Measurements from ENCODE around the gene ATP13A3.

Gene ATP13A3

GRCh38 chr3:194439881-194440550 is 46.8 kb downstream of the ATP13A3 start:
- no peak for DNase-seq (ENCODE audit: low read depth)

GRCh38 chr3:194434503-194434902 is 52.3 kb downstream of the ATP13A3 start:
- DNase-seq (ENCODE audit: low read depth) = no peak

- no peak for DNase-seq (ENCODE audit: low read depth)
Measured at GRCh38 chr3:194431554-194431953, 55.2 kb downstream of the ATP13A3 start.

- no peak for DNase-seq (ENCODE audit: low read depth)
Measured at GRCh38 chr3:194425399-194425798, 61.4 kb downstream of the ATP13A3 start.

- DNase-seq (ENCODE audit: low read depth) = no peak
Measured at GRCh38 chr3:194424953-194425352, 61.8 kb downstream of the ATP13A3 start.

GRCh38 chr3:194424373-194424772 is 62.4 kb downstream of the ATP13A3 start:
- DNase-seq (ENCODE audit: low read depth) = no peak

- no peak for DNase-seq (ENCODE audit: low read depth)
Measured at GRCh38 chr3:194423317-194423716, 63.5 kb downstream of the ATP13A3 start.

- DNase-seq (ENCODE audit: low read depth) = peak; percentile 73
Measured at GRCh38 chr3:194422188-194422587, 64.6 kb downstream of the ATP13A3 start.

- DNase-seq (ENCODE audit: low read depth) = no peak
Measured at GRCh38 chr3:194418671-194419070, 68.1 kb downstream of the ATP13A3 start.

GRCh38 chr3:194407423-194407822 is 79.4 kb downstream of the ATP13A3 start:
- DNase-seq (ENCODE audit: low read depth) = peak; percentile 19

GRCh38 chr3:194405766-194406165 is 81.0 kb downstream of the ATP13A3 start:
- DNase-seq (ENCODE audit: low read depth) = no peak

- DNase-seq (ENCODE audit: low read depth) = peak; percentile 67
Measured at GRCh38 chr3:194404365-194405140, 82.2 kb downstream of the ATP13A3 start.

GRCh38 chr3:194401868-194402329 is 84.9 kb downstream of the ATP13A3 start:
- no peak for DNase-seq (ENCODE audit: low read depth)

GRCh38 chr3:194401346-194401745 is 85.5 kb downstream of the ATP13A3 start:
- DNase-seq (ENCODE audit: low read depth) = no peak

- no peak for DNase-seq (ENCODE audit: low read depth)
Measured at GRCh38 chr3:194399874-194400411, 86.9 kb downstream of the ATP13A3 start.

GRCh38 chr3:194399166-194399565 is 87.6 kb downstream of the ATP13A3 start, which contains the start of gene GP5:
Gene GP5, minus strand, starts transcription at chr3:194399266. Its CDS starts 984 bp downstream, at chr3:194398282.
- no peak for DNase-seq (ENCODE audit: low read depth)

- DNase-seq (ENCODE audit: low read depth) = peak; percentile 23
Measured at GRCh38 chr3:194397757-194398312, 89.0 kb downstream of the ATP13A3 start.

GRCh38 chr3:194396859-194397756 is 89.7 kb downstream of the ATP13A3 start:
- DNase-seq (ENCODE audit: low read depth) = no peak

- no peak for DNase-seq (ENCODE audit: low read depth)
Measured at GRCh38 chr3:194396539-194396858, 90.3 kb downstream of the ATP13A3 start.

GRCh38 chr3:194395778-194396538 is 90.8 kb downstream of the ATP13A3 start:
- peak; percentile 29 for DNase-seq (ENCODE audit: low read depth)

- DNase-seq (ENCODE audit: low read depth) = peak; percentile 15
Measured at GRCh38 chr3:194395212-194395611, 91.6 kb downstream of the ATP13A3 start.

All from EH (cell line).